Measurements from ENCODE around the gene TEAD2.

The TEAD2 gene

DNA sequence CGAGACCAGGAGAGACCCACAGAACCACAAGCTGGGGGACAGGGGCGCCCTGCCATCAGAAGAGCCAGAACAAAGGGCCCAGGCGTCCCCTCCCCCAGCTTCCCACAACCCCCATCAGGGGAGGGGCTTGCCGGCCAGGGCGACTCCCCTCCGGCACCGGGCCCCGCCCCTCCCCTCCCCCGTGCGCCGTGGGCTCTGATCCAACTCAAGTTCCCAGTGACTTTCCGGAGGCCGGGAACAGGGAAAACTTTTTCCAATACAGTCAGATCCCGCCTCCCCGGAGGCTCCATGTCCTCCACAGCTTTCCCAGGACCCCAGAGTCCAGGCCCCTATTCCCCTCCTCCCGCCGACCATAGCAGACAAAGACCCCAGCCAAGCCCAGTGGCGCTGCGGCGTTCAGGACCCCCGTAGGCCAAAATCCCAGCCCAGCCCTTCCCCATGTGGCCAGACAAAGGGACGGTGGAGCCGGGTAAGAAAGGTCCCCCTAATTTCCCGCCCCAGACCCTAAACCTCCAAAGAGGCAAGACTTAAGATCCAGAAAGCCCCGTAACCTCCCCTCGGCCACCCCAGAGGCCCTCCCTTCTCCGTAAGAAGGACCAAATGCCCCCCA is 673 bp downstream of the TEAD2 start:
- Histone ChIP-seq H3K9ac (ENCODE audit: low read depth, low read length) (no peak overlapping the region), H3K4me2 (ENCODE audit: insufficient read depth, low read length) (no peak overlapping the region), H2AFZ (ENCODE audit: low read depth, low read length) (no peak overlapping the region), H4K20me1 (ENCODE audit: insufficient read depth, low read length) (no peaks in the 10 kb centered on the region), H3K9me3 (ENCODE audit: insufficient read depth, low read length, severe bottlenecking) (no peaks in the 10 kb centered on the region), H3K27ac (ENCODE audit: low read length) (no peak overlapping the region), H3K4me3 (ENCODE audit: low read depth in 1 of 2, low read length in 2 of 2) (no peak overlapping the region), H3K4me1 (ENCODE audit: insufficient read depth, low read length) (no peaks in the 10 kb centered on the region), H3K36me3 (ENCODE audit: insufficient read depth, low read length) (no peaks in the 10 kb centered on the region), H3K79me2 (ENCODE audit: insufficient read depth, low read length) (no peaks in the 10 kb centered on the region), H3K27me3 (ENCODE audit: insufficient read depth, low read length, poor library complexity) (no peaks in the 10 kb centered on the region)
- DNase-seq (no peak), ATAC-seq (ENCODE audit: insufficient read depth, low read depth) (no peak)
- TF ChIP-seq, protein P1, sequence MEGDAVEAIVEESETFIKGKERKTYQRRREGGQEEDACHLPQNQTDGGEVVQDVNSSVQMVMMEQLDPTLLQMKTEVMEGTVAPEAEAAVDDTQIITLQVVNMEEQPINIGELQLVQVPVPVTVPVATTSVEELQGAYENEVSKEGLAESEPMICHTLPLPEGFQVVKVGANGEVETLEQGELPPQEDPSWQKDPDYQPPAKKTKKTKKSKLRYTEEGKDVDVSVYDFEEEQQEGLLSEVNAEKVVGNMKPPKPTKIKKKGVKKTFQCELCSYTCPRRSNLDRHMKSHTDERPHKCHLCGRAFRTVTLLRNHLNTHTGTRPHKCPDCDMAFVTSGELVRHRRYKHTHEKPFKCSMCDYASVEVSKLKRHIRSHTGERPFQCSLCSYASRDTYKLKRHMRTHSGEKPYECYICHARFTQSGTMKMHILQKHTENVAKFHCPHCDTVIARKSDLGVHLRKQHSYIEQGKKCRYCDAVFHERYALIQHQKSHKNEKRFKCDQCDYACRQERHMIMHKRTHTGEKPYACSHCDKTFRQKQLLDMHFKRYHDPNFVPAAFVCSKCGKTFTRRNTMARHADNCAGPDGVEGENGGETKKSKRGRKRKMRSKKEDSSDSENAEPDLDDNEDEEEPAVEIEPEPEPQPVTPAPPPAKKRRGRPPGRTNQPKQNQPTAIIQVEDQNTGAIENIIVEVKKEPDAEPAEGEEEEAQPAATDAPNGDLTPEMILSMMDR (IDR thresholded peaks at IDR 0.05; ENCODE audit: borderline replicate concordance, extremely low read depth, low read length, poor library complexity, severe bottlenecking): no peak
- no peak for TF ChIP-seq EZH2 (IDR thresholded peaks at IDR 0.05; ENCODE audit: borderline replicate concordance, low read depth, low read length, severe bottlenecking)

DNA sequence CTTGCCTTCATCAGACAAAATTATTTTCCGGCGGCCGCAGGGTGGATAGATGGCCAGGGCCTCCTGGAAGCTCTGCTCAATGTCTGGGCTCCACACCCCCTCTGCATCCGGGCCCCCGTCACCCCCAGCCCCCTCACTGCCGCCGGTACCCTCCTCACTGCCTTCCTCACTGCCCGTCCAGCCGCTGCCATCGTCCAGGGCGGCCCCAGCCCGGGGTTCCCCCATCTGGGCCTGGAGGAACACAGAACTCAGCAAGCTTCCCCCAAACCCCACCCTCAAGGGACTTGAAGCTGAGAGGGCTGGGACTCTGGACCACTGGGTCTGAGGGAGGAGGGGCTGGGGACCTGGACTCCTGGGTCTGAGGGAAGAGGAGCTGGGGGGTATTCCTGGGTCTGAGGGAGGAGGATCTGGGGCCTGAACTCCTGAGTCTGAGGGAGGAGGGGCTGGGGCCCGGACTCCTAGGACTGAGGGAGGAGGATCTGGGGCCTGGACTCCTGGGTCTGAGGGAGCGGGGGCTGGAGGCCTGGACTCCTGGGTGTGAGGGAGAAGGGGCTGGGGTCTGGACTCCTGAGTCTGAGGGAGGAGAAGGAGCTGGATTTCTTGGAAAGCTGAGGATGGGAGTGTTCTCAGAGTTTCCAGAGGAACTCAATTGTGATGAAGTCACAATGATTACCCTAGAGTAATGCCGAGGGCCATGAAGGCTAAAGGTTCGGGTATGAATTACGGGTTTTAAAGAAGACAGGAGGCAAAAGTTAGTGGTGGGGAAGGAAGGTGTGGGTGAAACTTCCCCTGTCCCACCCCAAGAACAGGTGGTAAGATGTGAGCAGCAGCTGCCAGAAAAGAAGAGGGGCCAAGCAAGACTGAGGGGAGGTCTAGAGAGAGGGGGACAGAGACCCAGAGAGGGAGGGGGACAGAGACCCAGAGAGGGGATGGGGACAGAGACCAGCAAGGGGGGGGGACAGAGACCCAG is 2.1 kb downstream of the TEAD2 start:
- Histone ChIP-seq H3K27ac (ENCODE audit: low read length) (no peak overlapping the region), H3K4me3 (ENCODE audit: low read depth in 1 of 2, low read length in 2 of 2) (no peak overlapping the region), H3K4me2 (ENCODE audit: insufficient read depth, low read length) (no peak overlapping the region)

DNA sequence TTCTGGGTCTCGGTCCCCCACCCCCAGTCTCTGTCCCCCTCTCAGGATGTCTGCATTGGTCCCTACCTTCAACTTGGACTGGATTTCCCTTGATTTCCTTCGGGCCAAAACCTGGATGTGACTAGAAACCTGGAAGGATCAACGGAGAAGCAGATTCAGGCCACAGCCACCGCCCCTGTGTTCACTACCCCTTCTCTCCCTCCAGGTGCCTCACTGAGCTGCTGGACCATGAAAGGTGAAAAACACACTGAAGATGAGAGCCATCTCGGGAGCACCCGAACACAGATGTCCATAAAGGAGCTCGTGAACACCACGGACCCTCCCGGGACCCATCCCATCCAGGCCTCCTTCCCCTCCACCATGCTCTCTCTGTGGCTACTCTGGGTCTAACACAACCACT is 5.0 kb downstream of the TEAD2 start:
- Histone ChIP-seq H4K20me1 (ENCODE audit: insufficient read depth, low read length) (no peaks in the 10 kb centered on the region), H3K4me2 (ENCODE audit: insufficient read depth, low read length) (no peak overlapping the region), H3K79me2 (ENCODE audit: insufficient read depth, low read length) (no peaks in the 10 kb centered on the region), H3K4me1 (ENCODE audit: insufficient read depth, low read length) (no peaks in the 10 kb centered on the region), H3K9ac (ENCODE audit: low read depth, low read length) (no peak overlapping the region), H3K4me3 (ENCODE audit: low read depth in 1 of 2, low read length in 2 of 2) (no peak overlapping the region), H3K27ac (ENCODE audit: low read length) (no peak overlapping the region), H2AFZ (ENCODE audit: low read depth, low read length) (no peak overlapping the region), H3K27me3 (ENCODE audit: insufficient read depth, low read length, poor library complexity) (no peaks in the 10 kb centered on the region), H3K9me3 (ENCODE audit: insufficient read depth, low read length, severe bottlenecking) (no peaks in the 10 kb centered on the region), H3K36me3 (ENCODE audit: insufficient read depth, low read length) (no peaks in the 10 kb centered on the region)
- no peak for ATAC-seq (ENCODE audit: insufficient read depth, low read depth)
- TF ChIP-seq EZH2 (IDR thresholded peaks at IDR 0.05; ENCODE audit: borderline replicate concordance, low read depth, low read length, severe bottlenecking): no peak
- TF ChIP-seq, protein P1 (IDR thresholded peaks at IDR 0.05; ENCODE audit: borderline replicate concordance, extremely low read depth, low read length, poor library complexity, severe bottlenecking): no peak
- DNase-seq: no peak

More for the DNA sequence above, 2.1 kb downstream of the TEAD2 start:
- ATAC-seq (ENCODE audit: insufficient read depth, low read depth) (no peak), DNase-seq (no peak)
- Histone ChIP-seq H3K79me2 (ENCODE audit: insufficient read depth, low read length) (no peaks in the 10 kb centered on the region), H3K27me3 (ENCODE audit: insufficient read depth, low read length, poor library complexity) (no peaks in the 10 kb centered on the region), H3K9me3 (ENCODE audit: insufficient read depth, low read length, severe bottlenecking) (no peaks in the 10 kb centered on the region), H3K9ac (ENCODE audit: low read depth, low read length) (no peak overlapping the region), H3K36me3 (ENCODE audit: insufficient read depth, low read length) (no peaks in the 10 kb centered on the region), H2AFZ (ENCODE audit: low read depth, low read length) (no peak overlapping the region), H4K20me1 (ENCODE audit: insufficient read depth, low read length) (no peaks in the 10 kb centered on the region), H3K4me1 (ENCODE audit: insufficient read depth, low read length) (no peaks in the 10 kb centered on the region)
- no peak for TF ChIP-seq EZH2 (IDR thresholded peaks at IDR 0.05; ENCODE audit: borderline replicate concordance, low read depth, low read length, severe bottlenecking)
- TF ChIP-seq, protein P1 (IDR thresholded peaks at IDR 0.05; ENCODE audit: borderline replicate concordance, extremely low read depth, low read length, poor library complexity, severe bottlenecking): no peak

Data from DND-41 (cell line).